Osteocyte (in vitro differentiated cells): Measurements from ENCODE around the gene NFIB. TPM values are rescaled to one million over a fixed set of nuclear protein-coding genes. Genes with fewer than 3 reads are reported as not detected.

Experiments used
- DNase-seq: peaks from one replicate; pipeline ENCODE4 v3.0.0; 2021; ENCODE audit warnings: mixed read lengths; ENCODE audit not compliant: unreplicated experiment; ENCODE audit errors: extremely low spot score
- H3K27ac Mint-ChIP-seq: one replicate; pipeline ENCODE4 v1.8.0; 2021; ENCODE audit warnings: mild to moderate bottlenecking, mixed read lengths; ENCODE audit not compliant: unreplicated experiment
- H3K27me3 Mint-ChIP-seq: one replicate; pipeline ENCODE4 v1.8.0; 2021; ENCODE audit warnings: mixed read lengths; ENCODE audit not compliant: unreplicated experiment
- H3K36me3 Mint-ChIP-seq: one replicate; pipeline ENCODE4 v1.8.0; 2021; ENCODE audit warnings: mixed read lengths; ENCODE audit not compliant: unreplicated experiment
- H3K4me1 Mint-ChIP-seq: one replicate; pipeline ENCODE4 v1.8.0; 2021; ENCODE audit warnings: mixed read lengths; ENCODE audit not compliant: unreplicated experiment
- H3K4me3 Mint-ChIP-seq: one replicate; pipeline ENCODE4 v1.8.0; 2021; ENCODE audit warnings: mild to moderate bottlenecking, moderate library complexity, mixed read lengths; ENCODE audit not compliant: unreplicated experiment
- H3K9me3 Mint-ChIP-seq: one replicate; pipeline ENCODE4 v1.8.0; 2021; ENCODE audit warnings: mixed read lengths; ENCODE audit not compliant: unreplicated experiment
- CTCF ChIP-seq: fragments of 200-600 bp; sonication (generic); IDR thresholded peaks from 2 replicates; pipeline ENCODE4 v1.5.0; 2021; ENCODE audit warnings: antibody characterized with exemption, mild to moderate bottlenecking, moderate library complexity
- total RNA-seq: library from RNA; stranded (reverse); gene quantifications from 2 replicates; pipeline ENCODE4 v1.2.1, GENCODE V29; 2021

NFIB gene
- total RNA-seq, 1 donor from 2014 or later: 36.1 TPM

GRCh38 chr9:14293801-14294200, 20.1 kb downstream of the NFIB start:
- H3K4me3 Mint-ChIP-seq: no peak overlapping the region
- no peaks in the 10 kb centered on the region for H3K27me3 Mint-ChIP-seq
- no peak for DNase-seq
- peaks cover 10% of the 10 kb centered on the region for H3K4me1 Mint-ChIP-seq
- peaks cover 10% of the 10 kb centered on the region for H3K36me3 Mint-ChIP-seq
- H3K9me3 Mint-ChIP-seq: no peaks in the 10 kb centered on the region
- no peak for TF ChIP-seq CTCF
- no peak overlapping the region for H3K27ac Mint-ChIP-seq

- Mint-ChIP-seq H3K27me3 (no peaks in the 10 kb centered on the region), H3K36me3 (peaks cover 10% of the 10 kb centered on the region), H3K9me3 (no peaks in the 10 kb centered on the region), H3K4me3 (no peak overlapping the region), H3K4me1 (peaks cover 10% of the 10 kb centered on the region), H3K27ac (no peak overlapping the region)
- DNase-seq: no peak
- no peak for TF ChIP-seq CTCF
These were observed 21.7 kb downstream of the NFIB start for GRCh38 chr9:14292181-14292739.

- H3K27ac Mint-ChIP-seq: no peak overlapping the region
- no peaks in the 10 kb centered on the region for H3K27me3 Mint-ChIP-seq
- no peak for TF ChIP-seq CTCF
These were observed 24.0 kb downstream of the NFIB start for GRCh38 chr9:14289916-14290315.

GRCh38 chr9:14288433-14288832, 25.5 kb downstream of the NFIB start:
- H3K4me3 Mint-ChIP-seq: no peak overlapping the region
- TF ChIP-seq CTCF: no peak
- no peaks in the 10 kb centered on the region for H3K36me3 Mint-ChIP-seq
- H3K4me1 Mint-ChIP-seq: peaks cover 11% of the 10 kb centered on the region
- H3K27ac Mint-ChIP-seq: no peak overlapping the region
- no peaks in the 10 kb centered on the region for H3K9me3 Mint-ChIP-seq
- no peaks in the 10 kb centered on the region for H3K27me3 Mint-ChIP-seq
- DNase-seq: no peak

More at GRCh38 chr9:14289916-14290315, 24.0 kb downstream of the NFIB start:
- no peak for DNase-seq
- Mint-ChIP-seq H3K4me3 (no peak overlapping the region), H3K9me3 (no peaks in the 10 kb centered on the region), H3K4me1 (peaks cover 10% of the 10 kb centered on the region), H3K36me3 (peaks cover 6% of the 10 kb centered on the region)

- Mint-ChIP-seq H3K27me3 (no peaks in the 10 kb centered on the region), H3K36me3 (no peaks in the 10 kb centered on the region), H3K27ac (no peak overlapping the region), H3K9me3 (no peaks in the 10 kb centered on the region), H3K4me3 (no peak overlapping the region), H3K4me1 (peaks cover 27% of the 10 kb centered on the region)
- no peak for DNase-seq
- TF ChIP-seq CTCF: no peak
These were observed 27.8 kb downstream of the NFIB start for GRCh38 chr9:14286121-14286520.
